ENCODE measurements around the gene RELN. TPM values are rescaled to one million over a fixed set of nuclear protein-coding genes. Genes with fewer than 3 reads are reported as not detected.
A peak's percentile ranks its signal among the peaks of the same experiment; 100 is the strongest.

The RELN gene
- total and polyA plus RNA-seq, 2 of the 13 experiments (the other 11 are each of a cell fraction or from before 2014, with no cell fraction given) = 315 to 332 TPM

DNA sequence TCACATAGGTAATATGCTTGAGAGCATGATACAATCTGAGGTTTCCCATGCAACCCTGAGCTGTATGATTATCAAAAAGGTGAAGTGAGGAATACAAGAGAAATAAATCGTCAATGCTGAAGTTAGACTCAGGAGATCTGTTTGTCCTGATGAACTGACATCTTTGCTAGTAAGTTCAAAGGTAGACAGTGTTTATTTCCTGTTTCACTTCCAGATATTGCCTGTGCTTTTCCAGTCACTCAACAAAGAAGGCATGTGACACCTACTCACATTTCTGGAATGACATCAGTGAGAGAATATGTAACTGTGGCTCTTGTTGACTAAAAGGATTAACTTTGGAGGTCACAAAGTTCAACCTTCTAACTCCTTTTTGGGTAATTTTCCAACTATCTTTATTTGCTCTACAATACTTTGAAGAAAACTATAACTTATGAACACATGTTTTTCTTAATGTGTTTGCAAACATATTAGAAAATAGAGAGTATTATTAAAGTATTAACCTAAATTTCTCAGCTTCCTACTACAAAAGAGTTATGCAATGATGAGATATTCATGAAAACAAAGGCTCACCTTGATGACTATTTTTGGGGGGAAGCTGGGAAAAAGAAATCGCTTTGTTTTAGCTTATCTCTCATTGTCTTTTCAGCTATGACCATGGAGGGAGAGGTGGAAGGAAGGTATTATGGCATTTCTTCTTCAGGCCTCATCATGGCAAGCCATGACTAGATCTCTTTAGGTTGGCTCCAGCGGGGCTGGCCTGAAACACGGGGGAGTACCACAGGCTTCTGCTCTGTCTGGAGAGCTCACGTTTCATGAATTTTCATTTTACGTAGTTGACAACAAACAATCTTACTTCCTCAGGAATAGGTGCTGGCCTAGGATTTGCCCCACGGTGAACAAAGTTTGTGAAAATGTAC is 328.7 kb downstream of the RELN start (continued):
- TF ChIP-seq ZNF570 (CRISPR knock-in tag; IDR thresholded peaks at IDR 0.05; ENCODE audit: borderline replicate concordance) (no peak), POLR2AphosphoS5 (IDR thresholded peaks at IDR 0.05; ENCODE audit: low read depth, low read length) (peak; percentile 37; the same call in 1 of the 2 replicates), ZNF331 (CRISPR knock-in tag; IDR thresholded peaks at IDR 0.05) (peak; percentile 94), ZNF274 (CRISPR knock-in tag; IDR thresholded peaks at IDR 0.05) (no peak), FIP1L1 (IDR thresholded peaks at IDR 0.05; ENCODE audit: borderline replicate concordance, insufficient read depth, low read depth, low read length) (no peak), GPN1 (CRISPR knock-in tag; IDR thresholded peaks at IDR 0.05; ENCODE audit: borderline replicate concordance) (no peak), ZNF263 (CRISPR knock-in tag; IDR thresholded peaks at IDR 0.05) (no peak), ZNF34 (CRISPR knock-in tag; IDR thresholded peaks at IDR 0.05; ENCODE audit: borderline replicate concordance) (no peak), ZNF543 (CRISPR knock-in tag; IDR thresholded peaks at IDR 0.05) (no peak), KDM3A (CRISPR knock-in tag; IDR thresholded peaks at IDR 0.05; ENCODE audit: low read depth) (peak; percentile 38; the same call in 1 of the 2 replicates), ZKSCAN8 (CRISPR knock-in tag; IDR thresholded peaks at IDR 0.05; ENCODE audit: borderline replicate concordance) (peak; percentile 96), UBTF (CRISPR knock-in tag; IDR thresholded peaks at IDR 0.05) (no peak), ATF2 (CRISPR knock-in tag; IDR thresholded peaks at IDR 0.05) (peak; percentile 100), ZFP82 (CRISPR knock-in tag; IDR thresholded peaks at IDR 0.05; ENCODE audit: borderline replicate concordance) (no peak), ZNF878 (CRISPR knock-in tag; IDR thresholded peaks at IDR 0.05) (peak; percentile 90; the same call in 1 of the 2 replicates), ELF3 (CRISPR knock-in tag; IDR thresholded peaks at IDR 0.05) (peak; percentile 99), RFX1 (IDR thresholded peaks at IDR 0.05) (no peak), ATF7-NPFF (CRISPR knock-in tag; IDR thresholded peaks at IDR 0.05; ENCODE audit: low read depth) (no peak), TBX3 (IDR thresholded peaks at IDR 0.05; ENCODE audit: borderline replicate concordance) (peak; percentile 98), FOXK1 (CRISPR knock-in tag; IDR thresholded peaks at IDR 0.05; ENCODE audit: borderline replicate concordance, low read depth) (peak; percentile 97), NAIF1 (CRISPR knock-in tag; IDR thresholded peaks at IDR 0.05; ENCODE audit: borderline replicate concordance) (no peak; the same call in 1 of the 2 replicates), ZNF552 (CRISPR knock-in tag; IDR thresholded peaks at IDR 0.05; ENCODE audit: borderline replicate concordance) (no peak), ZNF616 (CRISPR knock-in tag; IDR thresholded peaks at IDR 0.05; ENCODE audit: low read depth) (no peak), JUND (CRISPR knock-in tag; IDR thresholded peaks at IDR 0.05) (peak; percentile 92)
- TF ChIP-seq, protein P1, sequence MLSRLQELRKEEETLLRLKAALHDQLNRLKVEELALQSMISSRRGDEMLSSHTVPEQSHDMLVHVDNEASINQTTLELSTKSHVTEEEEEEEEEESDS (CRISPR knock-in tag; IDR thresholded peaks at IDR 0.05; ENCODE audit: borderline replicate concordance) = no peak
- TF ChIP-seq, protein P2, sequence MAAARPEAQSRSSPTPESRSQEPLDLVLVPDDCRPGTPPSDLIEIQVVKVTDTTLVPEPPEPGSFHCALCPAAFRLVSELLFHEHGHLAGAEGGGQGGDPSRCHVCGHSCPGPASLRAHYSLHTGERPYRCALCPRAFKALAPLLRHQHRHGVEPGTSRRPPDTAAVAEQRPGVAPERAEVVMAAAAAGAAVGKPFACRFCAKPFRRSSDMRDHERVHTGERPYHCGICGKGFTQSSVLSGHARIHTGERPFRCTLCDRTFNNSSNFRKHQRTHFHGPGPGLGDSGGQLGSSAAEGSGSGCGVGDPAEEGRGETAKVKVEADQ (CRISPR knock-in tag; IDR thresholded peaks at IDR 0.05; ENCODE audit: borderline replicate concordance) = 0 out of 2 replicates have a peak, but pooled peaks have one; percentile 33
